K562 (cell line): ENCODE measurements around the gene PRSS53. TPM values are rescaled to one million over a fixed set of nuclear protein-coding genes. Genes with fewer than 3 reads are reported as not detected.
A peak's percentile ranks its signal among the peaks of the same experiment; 100 is the strongest.

ENCODE experiments used
- BCOR ChIP-seq: fragments of 450-650 bp; IDR thresholded peaks from 2 replicates; pipeline ENCODE4 v1.6.1; 2016
- BHLHE40 ChIP-seq: IDR thresholded peaks from 2 replicates; pipeline ENCODE4 v1.6.1; 2011; ENCODE audit warnings: low read length, improper control_type of control experiment
- CHD1 ChIP-seq: fragments of 200-600 bp; sonication (generic); IDR thresholded peaks from one replicate; pipeline ENCODE4 v1.6.1; 2012; ENCODE audit warnings: mild to moderate bottlenecking, moderate library complexity, low read length, inconsistent platforms
- DACH1 ChIP-seq: fragments of 450-650 bp; IDR thresholded peaks from 2 replicates; pipeline ENCODE4 v1.6.1; 2018; ENCODE audit not compliant: partially characterized antibody
- DPF2 ChIP-seq: fragments of 450-650 bp; IDR thresholded peaks from 2 replicates; pipeline ENCODE4 v1.6.1; 2016
- E4F1 ChIP-seq: fragments of 250-450 bp; sonication (Bioruptor Pico); IDR thresholded peaks from 2 replicates; pipeline ENCODE4 v1.5.0; 2021; ENCODE audit warnings: mild to moderate bottlenecking, borderline replicate concordance
- ESRRB ChIP-seq: fragments of 250-450 bp; sonication (Bioruptor Pico); IDR thresholded peaks from 2 replicates; pipeline ENCODE4 v1.5.0; 2020; ENCODE audit warnings: mild to moderate bottlenecking, moderate library complexity, borderline replicate concordance
- MNT ChIP-seq, 2 experiments: fragments of 450-650 bp; conservative IDR thresholded peaks; 2 replicates each; pipeline ENCODE4 v1.6.1; 2017; ENCODE audit warnings: mild to moderate bottlenecking in 2 of 2, moderate library complexity in 2 of 2
- NR2C2 ChIP-seq, 2 experiments: fragments of 200-800 bp in 1 of 2; sonication (Bioruptor generic) in 1 of 2; sonication (generic) in 1 of 2; formaldehyde crosslinking in 1 of 2; IDR thresholded peaks; 2 replicates each; pipeline versions ENCODE4 v1.6.1 to v1.8.0; 2016 to 2022; ENCODE audit warnings: mild to moderate bottlenecking in 1 of 2, missing compliant biosample characterization in 1 of 2, missing genetic modification characterization in 1 of 2, missing genetic modification reagents in 1 of 2
- PHF21A ChIP-seq: fragments of 450-650 bp; IDR thresholded peaks from 2 replicates; pipeline ENCODE4 v1.6.1; 2017; ENCODE audit warnings: low read depth, borderline replicate concordance
- PHTF2 ChIP-seq: fragments of 250-450 bp; sonication (Bioruptor Pico); IDR thresholded peaks from 2 replicates; pipeline ENCODE4 v1.5.0; 2021; ENCODE audit warnings: mild to moderate bottlenecking
- RUNX1 ChIP-seq: sonication (generic); IDR thresholded peaks from 2 replicates; pipeline ENCODE4 v1.6.1; 2016; ENCODE audit warnings: antibody characterized with exemption, low read depth
- TAL1 ChIP-seq: fragments of 450-650 bp; IDR thresholded peaks from 2 replicates; pipeline ENCODE4 v1.6.1; 2016; ENCODE audit warnings: mild to moderate bottlenecking
- TCF7L2 ChIP-seq: fragments of 150-350 bp; IDR thresholded peaks from 2 replicates; pipeline ENCODE4 v1.6.1; 2016; ENCODE audit warnings: low read depth, mild to moderate bottlenecking, low read length, moderate library complexity
- TRIM25 ChIP-seq: fragments of 450-650 bp; IDR thresholded peaks from 2 replicates; pipeline ENCODE4 v1.7.0; 2016; ENCODE audit warnings: borderline replicate concordance
- XRCC5 ChIP-seq: fragments of 200-400 bp; formaldehyde crosslinking; IDR thresholded peaks from 2 replicates; pipeline ENCODE4 v1.6.1; 2017; ENCODE audit warnings: low read depth, mild to moderate bottlenecking, low read length
- ZFP1 ChIP-seq: fragments of 450-650 bp; formaldehyde crosslinking; IDR thresholded peaks from 2 replicates; pipeline ENCODE4 v1.4.0; 2020; ENCODE audit warnings: mild to moderate bottlenecking, mixed read lengths
- ZFX ChIP-seq: sonication (generic); formaldehyde crosslinking; IDR thresholded peaks from 2 replicates; pipeline ENCODE4 v1.8.0; 2022; ENCODE audit warnings: mild to moderate bottlenecking, missing genetic modification reagents, moderate library complexity
- ZNF518B ChIP-seq: fragments of 250-450 bp; sonication (Bioruptor Pico); IDR thresholded peaks from 2 replicates; pipeline ENCODE4 v1.5.0; 2021; ENCODE audit warnings: mild to moderate bottlenecking, moderate library complexity
- ZNF778 ChIP-seq: fragments of 450-650 bp; formaldehyde crosslinking; IDR thresholded peaks from 2 replicates; pipeline ENCODE4 v1.4.0; 2020; ENCODE audit warnings: mild to moderate bottlenecking, moderate library complexity
- polyA plus RNA-seq, 8 experiments: library from polyadenylated mRNA; depleted of rRNA in 4 of 8; stranded (reverse) in 5 of 8; unstranded in 3 of 8; fragments of >200 nt; fragmentation: Nextera tagmentation in 2 of 8; fragmentation: Illumina TruSeq in 1 of 8; extraction: Ambion mirVana in 2 of 8; extraction: Trizol in 1 of 8; gene quantifications; 2 replicates each; pipeline versions ENCODE4 v1.2.1 to v1.2.3, GENCODE V29; 2011 to 2014; ENCODE audit warnings: inconsistent platforms in 1 of 8, missing spikeins in 1 of 8
- total RNA-seq, 7 experiments: library from RNA; depleted of rRNA in 6 of 7; stranded (reverse); fragments of >200 nt in 6 of 7; fragmentation: Illumina TruSeq in 2 of 7; extraction: Trizol in 2 of 7; gene quantifications; 2 replicates each; pipeline versions ENCODE4 v1.2.1 to v1.2.3, GENCODE V29; 2011 to 2021; ENCODE audit warnings: low replicate concordance in 1 of 7

The PRSS53 gene
- total and polyA plus RNA-seq, 9 of the 15 experiments (the other 6 are each of a cell fraction or from before 2014, with no cell fraction given) = 0.40 to 1.9 (median 0.78) TPM; not detected in 2

GRCh38 chr16:31052114-31052513 is 36.6 kb downstream of the PRSS53 start (continued):
- TF ChIP-seq TRIM25 (no peak), ESRRB (CRISPR knock-in tag) (no peak), RUNX1 (no peak), TCF7L2 (no peak), DPF2 (no peak), PHF21A (no peak), MNT (conservative IDR thresholded peaks at IDR 0.05) (0 out of 4 replicates have a peak, but pooled peaks of 1 of the 2 experiments have one; percentile 32), E4F1 (CRISPR knock-in tag) (no peak), CHD1 (no peak), PHTF2 (CRISPR knock-in tag) (no peak), ZFX (CRISPR knock-in tag) (no peak), ZNF518B (CRISPR knock-in tag) (no peak), BCOR (no peak), NR2C2 (CRISPR knock-in tag; IDR thresholded peaks at IDR 0.05) (no peak), NR2C2 (tag; IDR thresholded peaks at IDR 0.05) (peak; percentile 84), BHLHE40 (peak; percentile 7; the same call in 1 of the 2 replicates), ZNF778 (CRISPR knock-in tag) (no peak), DACH1 (no peak), TAL1 (no peak), XRCC5 (no peak), ZFP1 (no peak)
